ENCODE measurements around the gene GLB1L2.

The GLB1L2 gene

GRCh38 chr11:134369656-134370525 lies 38.1 kb downstream of the GLB1L2 start:
- no peak for DNase-seq (ENCODE audit: low read depth)

- no peak for DNase-seq (ENCODE audit: low read depth)
Measured at GRCh38 chr11:134370526-134371435, 39.0 kb downstream of the GLB1L2 start.

- DNase-seq (ENCODE audit: low read depth), result no peak
Measured at GRCh38 chr11:134371436-134372185, 39.8 kb downstream of the GLB1L2 start.

GRCh38 chr11:134372536-134372935 lies 40.7 kb downstream of the GLB1L2 start:
- no peak for DNase-seq (ENCODE audit: low read depth)

GRCh38 chr11:134372961-134373360 lies 41.2 kb downstream of the GLB1L2 start:
- DNase-seq (ENCODE audit: low read depth), result no peak

GRCh38 chr11:134373591-134374052 lies 41.8 kb downstream of the GLB1L2 start:
- no peak for DNase-seq (ENCODE audit: low read depth)

GRCh38 chr11:134374171-134374570 lies 42.4 kb downstream of the GLB1L2 start:
- DNase-seq (ENCODE audit: low read depth), result no peak

- no peak for DNase-seq (ENCODE audit: low read depth)
Measured at GRCh38 chr11:134374891-134375550, 43.2 kb downstream of the GLB1L2 start.

- DNase-seq (ENCODE audit: low read depth), result no peak
Measured at GRCh38 chr11:134376150-134376921, 44.5 kb downstream of the GLB1L2 start.

- no peak for DNase-seq (ENCODE audit: low read depth)
Measured at GRCh38 chr11:134377876-134378275, 46.1 kb downstream of the GLB1L2 start.

GRCh38 chr11:134379241-134379640 lies 47.5 kb downstream of the GLB1L2 start:
- no peak for DNase-seq (ENCODE audit: low read depth)

GRCh38 chr11:134380229-134380628 lies 48.4 kb downstream of the GLB1L2 start:
- DNase-seq (ENCODE audit: low read depth), result no peak

GRCh38 chr11:134380785-134381184 lies 49.0 kb downstream of the GLB1L2 start:
- no peak for DNase-seq (ENCODE audit: low read depth)

- DNase-seq (ENCODE audit: low read depth), result no peak
Measured at GRCh38 chr11:134382257-134382656, 50.5 kb downstream of the GLB1L2 start.

GRCh38 chr11:134382830-134383229 lies 51.0 kb downstream of the GLB1L2 start:
- DNase-seq (ENCODE audit: low read depth), result no peak

- no peak for DNase-seq (ENCODE audit: low read depth)
Measured at GRCh38 chr11:134383576-134384221, 51.9 kb downstream of the GLB1L2 start.

- DNase-seq (ENCODE audit: low read depth), result no peak
Measured at GRCh38 chr11:134384406-134384805, 52.6 kb downstream of the GLB1L2 start.

- DNase-seq (ENCODE audit: low read depth), result no peak
Measured at GRCh38 chr11:134385171-134385570, 53.4 kb downstream of the GLB1L2 start.

GRCh38 chr11:134385774-134386565 lies 54.2 kb downstream of the GLB1L2 start:
- no peak for DNase-seq (ENCODE audit: low read depth)

All from GM04503 (cell line).